NCI-H2227 (cell line): ENCODE results near the gene PIMREG.

Experiments
- DNase-seq: peaks from one replicate; lab custom pipeline; 2025; ENCODE audit not compliant: unreplicated experiment; lab: John Stamatoyannopoulos, UW

The PIMREG gene

GRCh38 chr17:6460531-6461161 is 16.4 kb downstream of the PIMREG start:
- no peak for DNase-seq

GRCh38 chr17:6461246-6461645 is 17.0 kb downstream of the PIMREG start:
- DNase-seq, result no peak

GRCh38 chr17:6461792-6462524 is 17.7 kb downstream of the PIMREG start:
- no peak for DNase-seq

GRCh38 chr17:6462692-6463091 is 18.4 kb downstream of the PIMREG start:
- DNase-seq, result no peak

GRCh38 chr17:6463616-6464445 is 19.6 kb downstream of the PIMREG start:
- no peak for DNase-seq

GRCh38 chr17:6464446-6465041 is 20.3 kb downstream of the PIMREG start:
- no peak for DNase-seq

- no peak for DNase-seq
Observed at GRCh38 chr17:6465206-6466003, 21.1 kb downstream of the PIMREG start.

- no peak for DNase-seq
Observed at GRCh38 chr17:6467567-6467966, 23.3 kb downstream of the PIMREG start.

GRCh38 chr17:6468051-6468790 is 24.0 kb downstream of the PIMREG start:
- DNase-seq, result no peak

- DNase-seq, result no peak
Observed at GRCh38 chr17:6470146-6470718, 26.0 kb downstream of the PIMREG start.

GRCh38 chr17:6470751-6471521 is 26.7 kb downstream of the PIMREG start:
- no peak for DNase-seq

GRCh38 chr17:6471531-6472465 is 27.5 kb downstream of the PIMREG start:
- DNase-seq, result no peak

GRCh38 chr17:6472517-6472916 is 28.3 kb downstream of the PIMREG start:
- no peak for DNase-seq

- DNase-seq, result peak; percentile 60
Observed at GRCh38 chr17:6473128-6473767, 29.0 kb downstream of the PIMREG start.

- DNase-seq, result no peak
Observed at GRCh38 chr17:6474376-6474775, 30.1 kb downstream of the PIMREG start.

- no peak for DNase-seq
Observed at GRCh38 chr17:6474906-6475305, 30.7 kb downstream of the PIMREG start.

- DNase-seq, result no peak
Observed at GRCh38 chr17:6475411-6475810, 31.2 kb downstream of the PIMREG start.
